Cardiac septum (tissue), 1 donor: Measurements from ENCODE around the gene COL26A1. TPM values are rescaled to one million over a fixed set of nuclear protein-coding genes. Genes with fewer than 3 reads are reported as not detected.

Experiments
- DNase-seq: peaks from one replicate; pipeline ENCODE4 v3.0.0-alpha.2; 2020; ENCODE audit warnings: low spot score
- intact Hi-C: fragments of 100-400 bp; cut with DNase I; formaldehyde crosslinking; loops from one replicate; pipeline ENCODE4 v1.14.0; 2022
- total RNA-seq: library from RNA; stranded (reverse); fragmentation: NEBNext Ultra II Directional; extraction: Animal tissue kit (Norgen Biotek cat#: 25700); gene quantifications from one replicate; pipeline ENCODE4 v1.2.1, GENCODE V29; 2021
- donor health status: DM: no; HTN: no; CAD: no.

COL26A1 gene
- total RNA-seq, 1 donor from 2014 or later: not detected

DNA sequence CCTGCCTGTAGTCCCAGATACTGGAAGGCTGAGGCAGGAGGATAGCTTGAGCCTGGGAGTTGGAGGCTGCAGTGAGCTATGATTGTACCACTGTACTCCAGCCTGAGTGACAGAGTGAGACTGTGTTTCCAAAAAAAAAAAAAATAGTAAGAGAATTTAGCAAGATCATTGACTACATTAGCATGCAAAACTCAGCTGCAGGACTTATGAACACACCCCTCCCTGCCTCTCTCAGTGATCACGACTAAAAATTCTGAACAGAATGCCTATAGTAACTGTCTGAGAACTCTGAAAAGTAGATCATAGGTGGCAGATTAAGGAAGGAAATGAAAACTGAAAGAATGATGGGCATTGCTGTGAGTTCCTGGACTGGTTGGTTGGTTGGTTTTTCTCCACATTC is 215.9 kb downstream of the COL26A1 start:
- no peak for DNase-seq
- intact Hi-C loops: no loop called here

DNA sequence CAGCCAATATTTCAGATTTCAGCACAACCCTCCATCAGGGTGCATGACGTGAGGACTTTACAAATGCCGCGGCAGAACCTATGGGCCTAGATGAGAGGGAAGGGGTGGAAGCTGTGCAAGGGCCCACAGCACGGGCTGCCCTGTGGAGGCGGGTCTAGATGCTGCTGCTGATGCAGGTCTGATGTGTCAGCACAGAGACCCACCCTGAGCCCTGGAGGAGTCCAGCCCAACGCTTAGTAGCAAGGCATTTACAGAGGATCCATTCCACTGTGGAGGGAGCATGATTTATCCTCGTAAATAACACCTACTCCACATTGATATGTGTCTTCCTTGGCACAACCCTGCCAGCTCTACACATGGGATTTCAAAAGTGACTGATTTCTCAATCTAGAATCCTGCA is 217.9 kb downstream of the COL26A1 start:
- intact Hi-C loops: no loop called here

DNA sequence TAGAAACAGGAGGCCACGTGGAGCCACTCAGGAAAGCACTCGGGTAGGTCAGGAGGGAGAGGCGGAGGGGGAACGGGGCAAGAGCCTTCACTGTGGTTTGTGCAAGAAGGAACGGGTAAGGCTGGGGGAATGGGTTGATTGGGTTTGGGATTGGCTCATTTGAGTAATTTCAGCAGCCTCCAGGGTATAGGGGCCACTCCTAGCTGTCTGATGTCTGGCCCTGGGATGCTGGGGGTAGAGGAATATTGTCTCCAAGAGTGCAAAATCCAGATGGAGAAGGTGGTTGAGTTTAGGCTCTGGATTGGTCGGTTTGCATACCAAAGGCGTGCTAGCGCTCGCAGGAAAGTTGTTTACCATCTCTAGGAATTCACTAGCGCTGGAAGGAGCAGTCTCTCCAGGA is 219.2 kb downstream of the COL26A1 start:
- peak; percentile 22 for DNase-seq
- intact Hi-C loops: no loop called here

More for the DNA sequence above, 217.9 kb downstream of the COL26A1 start:
- no peak for DNase-seq

DNA sequence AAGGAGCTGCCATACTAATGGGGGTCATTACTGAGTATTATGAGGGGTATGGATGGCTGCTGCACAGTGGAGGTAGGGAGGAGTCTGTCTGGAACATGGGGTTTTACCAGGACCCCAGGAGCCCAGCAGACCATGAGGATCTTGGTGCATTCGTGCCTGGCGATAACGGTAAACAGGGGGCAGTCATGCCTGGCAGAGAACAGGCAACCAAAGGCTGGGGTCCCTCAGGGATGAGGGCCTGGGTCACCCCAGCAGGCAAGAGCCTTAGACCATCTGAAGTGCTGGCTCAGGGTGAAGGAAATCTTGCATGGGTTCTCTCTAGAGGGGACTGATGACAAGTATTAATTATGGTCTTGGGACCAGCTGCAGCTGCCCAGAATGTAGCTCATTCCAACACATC is 220.3 kb downstream of the COL26A1 start:
- intact Hi-C loops: no loop called here
- DNase-seq: peak; percentile 46

DNA sequence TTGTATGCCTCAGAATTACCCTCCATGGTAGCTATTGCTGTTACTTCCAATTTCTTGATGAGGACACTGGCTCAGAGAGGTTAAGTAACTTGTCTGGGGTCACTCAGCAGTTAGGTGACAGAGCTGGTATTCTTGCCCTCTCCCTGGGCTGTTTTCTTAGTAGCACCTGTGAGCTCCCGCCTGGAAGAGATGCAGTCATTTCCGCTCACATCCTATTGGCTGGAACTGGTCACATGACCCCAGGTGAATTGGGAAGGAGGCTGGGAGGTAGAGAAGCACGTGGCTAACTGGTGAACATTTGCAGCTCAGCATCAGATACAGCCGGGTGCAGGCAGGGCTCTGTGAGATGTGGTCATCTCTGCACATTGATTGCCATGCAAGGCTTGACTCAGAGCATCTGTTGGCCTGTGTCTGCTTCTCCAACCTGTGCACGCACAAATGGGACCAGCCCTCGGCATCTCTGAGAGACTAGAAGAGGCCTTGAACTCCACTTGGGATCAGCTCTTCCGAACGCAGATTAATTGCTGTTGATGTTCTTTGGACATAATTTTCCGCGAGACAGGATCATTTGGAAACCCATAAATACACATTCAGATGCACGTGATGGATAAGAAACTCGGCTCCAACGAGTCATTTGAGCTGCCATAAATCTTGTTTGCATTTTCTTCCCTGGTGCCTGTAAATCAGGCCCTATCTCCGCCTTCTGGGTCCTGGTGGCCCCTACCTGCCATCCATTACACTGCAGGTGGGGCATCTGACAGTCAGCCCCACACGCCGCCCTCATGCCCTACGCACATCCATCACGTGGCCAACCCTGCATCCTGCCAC is 223.6 kb downstream of the COL26A1 start:
- DNase-seq: peak; percentile 69
- intact Hi-C loops: no loop called here

DNA sequence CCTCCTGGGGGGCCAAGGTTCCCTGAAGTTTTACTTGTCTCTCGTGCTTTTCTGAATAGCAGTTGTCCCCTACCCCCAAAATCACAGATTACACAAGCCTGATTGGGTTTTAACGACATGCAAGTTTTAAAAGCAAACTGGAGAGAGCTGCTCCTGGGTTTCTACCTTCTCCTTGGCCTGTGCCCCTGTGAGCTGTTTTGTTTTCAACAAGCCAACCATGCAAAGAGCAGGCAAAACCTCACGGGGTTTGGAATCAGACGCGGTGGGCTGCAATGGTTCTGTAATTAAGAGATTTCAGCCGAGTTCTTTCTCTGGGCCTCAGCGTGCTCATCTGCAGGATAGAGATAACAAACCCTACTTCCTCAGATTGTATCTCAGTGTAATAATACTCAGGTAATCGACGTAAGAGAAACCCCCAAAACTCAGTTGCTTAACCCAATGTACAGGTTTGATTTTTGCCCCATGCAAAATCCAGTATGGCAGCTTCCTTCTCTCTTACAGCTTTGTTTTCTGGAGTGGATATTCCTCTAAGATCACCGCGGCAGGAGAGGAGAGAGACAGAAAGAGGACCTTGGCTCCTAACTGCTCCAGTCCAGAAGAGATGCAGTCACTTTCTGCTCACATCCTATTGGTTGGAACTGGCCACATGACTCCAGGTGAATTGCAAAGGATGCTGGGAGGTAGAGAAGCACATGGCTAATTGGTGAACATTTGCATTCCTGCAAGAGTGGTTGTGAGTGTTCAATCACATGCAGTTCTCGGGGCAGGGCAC is 224.4 kb downstream of the COL26A1 start:
- DNase-seq: peak; percentile 15
- intact Hi-C loops: no loop called here

DNA sequence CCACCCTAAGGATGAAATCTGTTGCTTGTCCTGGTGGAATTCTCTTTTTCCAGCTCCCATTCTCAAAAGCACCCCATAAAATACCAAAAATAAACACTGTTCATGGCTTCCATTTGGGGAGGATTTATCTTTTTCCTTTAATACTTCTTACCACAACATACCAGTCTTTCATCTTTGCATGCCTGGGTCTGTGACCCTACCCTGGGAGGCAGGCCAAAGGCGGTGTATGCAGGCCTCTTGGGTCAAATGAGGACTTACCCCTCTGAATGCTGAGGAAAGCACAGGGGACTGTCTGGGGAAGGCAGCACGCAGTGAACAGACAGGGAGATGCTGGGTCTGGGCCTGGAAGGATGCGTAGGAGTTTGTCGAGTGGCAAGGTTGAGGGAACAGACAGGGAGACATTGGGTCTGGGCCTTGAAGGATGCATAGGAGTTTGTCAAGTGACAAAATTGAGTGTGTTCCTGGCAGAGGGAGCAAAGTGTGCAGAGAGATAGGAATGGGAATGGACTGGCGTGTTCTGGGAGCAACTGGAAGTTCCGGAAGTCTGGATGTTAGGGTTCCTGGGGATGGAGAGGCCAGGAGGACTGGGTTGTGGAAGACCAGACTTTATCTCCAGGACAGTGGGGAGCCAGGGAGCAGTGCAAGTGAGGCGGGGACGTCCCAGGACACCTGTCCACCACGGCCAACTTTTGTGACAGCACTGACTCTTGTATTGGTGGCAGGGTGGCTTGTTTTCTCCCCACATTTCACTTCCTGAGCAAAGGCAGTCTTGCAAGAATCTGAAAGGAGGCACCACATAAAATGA is 225.7 kb downstream of the COL26A1 start:
- DNase-seq: peak; percentile 46
- intact Hi-C loops: no loop called here

DNA sequence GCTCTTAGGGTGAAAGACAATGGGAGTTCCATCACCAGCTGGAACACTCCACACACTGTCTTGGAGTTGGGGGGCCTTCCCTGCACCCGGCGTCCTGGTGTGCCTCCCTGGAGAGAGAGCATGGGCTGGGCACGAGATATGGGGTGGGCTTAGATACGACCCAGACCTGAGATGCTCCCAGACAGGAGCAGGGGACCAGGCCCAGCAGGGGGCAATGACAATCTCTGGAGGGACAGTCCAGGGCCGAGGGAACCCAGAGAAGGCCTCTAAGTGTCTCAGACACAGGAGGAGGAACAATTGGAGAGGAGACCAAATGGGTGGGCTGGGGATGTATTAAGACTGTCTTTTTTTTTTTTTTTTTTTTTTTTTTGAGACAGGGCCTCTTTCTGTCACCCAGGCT is 226.4 kb downstream of the COL26A1 start:
- intact Hi-C loops: no loop called here
- peak; percentile 47 for DNase-seq

DNA sequence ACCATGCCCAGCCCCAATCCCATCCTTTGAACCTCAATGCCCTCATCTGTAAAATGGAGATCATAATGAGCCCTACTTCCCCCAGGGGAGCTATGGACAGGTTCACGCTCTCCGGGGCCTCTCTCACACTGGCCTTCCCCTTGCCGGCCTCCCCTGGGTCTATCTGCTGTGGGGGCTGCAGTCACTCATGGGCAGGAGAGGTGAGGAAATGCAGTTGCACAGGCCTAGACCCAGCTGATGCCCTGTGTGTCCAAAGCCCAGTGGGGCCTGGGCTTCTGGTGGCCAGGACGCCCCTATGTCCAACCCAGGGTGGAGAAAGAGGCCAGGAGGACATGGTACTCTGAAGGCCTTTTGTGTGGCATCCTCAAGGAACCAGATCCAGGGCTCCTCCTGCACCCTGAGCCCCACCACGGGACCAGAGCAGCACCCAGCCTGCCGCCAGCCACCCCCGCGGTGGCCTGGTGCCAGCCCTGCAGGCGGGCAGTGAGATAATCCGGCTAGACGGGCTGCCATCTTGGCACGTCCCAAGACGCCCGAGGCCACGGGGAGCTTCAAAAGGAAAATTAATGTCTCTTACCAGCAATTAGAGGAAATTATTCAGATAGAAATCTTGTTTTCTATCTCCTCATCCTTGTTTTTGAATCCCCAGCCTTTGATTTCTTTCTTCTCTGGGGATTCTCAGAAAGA is 227.4 kb downstream of the COL26A1 start:
- intact Hi-C loops: no loop called here
- DNase-seq: no peak

DNA sequence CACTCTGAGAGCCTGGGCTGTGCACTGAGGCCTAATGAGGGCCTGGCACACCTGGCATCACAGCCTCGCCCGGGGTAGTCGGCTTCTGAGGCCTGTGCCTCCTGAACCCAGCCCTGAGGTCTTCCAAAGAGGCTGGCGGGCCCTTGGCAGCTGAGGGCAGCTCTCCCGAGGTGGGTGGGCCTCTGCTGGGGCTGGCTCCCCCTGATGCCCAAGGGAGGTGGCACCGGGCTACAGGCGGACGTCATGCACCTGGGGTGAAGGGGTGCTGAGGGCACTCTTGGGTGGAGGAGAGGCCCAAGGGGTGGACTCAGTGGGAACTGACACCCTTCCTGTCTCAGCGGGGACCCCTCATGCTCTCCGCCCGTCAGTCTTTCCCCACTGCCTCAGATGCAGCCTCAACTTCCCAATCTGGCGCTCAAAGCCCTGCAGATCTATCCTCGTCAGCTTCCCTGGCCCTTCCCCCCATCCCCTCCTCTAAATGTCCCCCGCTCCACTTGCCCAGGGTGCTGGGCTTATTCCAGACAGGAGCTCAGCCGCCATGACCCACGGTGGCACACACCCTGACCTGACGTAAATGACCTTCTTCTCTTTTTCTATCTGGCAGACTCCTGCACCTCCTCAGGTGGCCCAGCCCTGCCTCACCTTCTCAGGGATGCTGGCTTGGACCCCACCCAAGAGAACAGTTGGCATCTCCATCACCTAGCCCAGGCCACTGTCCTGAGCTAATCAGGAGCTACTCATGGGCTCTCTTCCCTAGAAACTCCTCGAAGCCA is 228.2 kb downstream of the COL26A1 start:
- intact Hi-C loops: no loop called here
- DNase-seq: no peak

DNA sequence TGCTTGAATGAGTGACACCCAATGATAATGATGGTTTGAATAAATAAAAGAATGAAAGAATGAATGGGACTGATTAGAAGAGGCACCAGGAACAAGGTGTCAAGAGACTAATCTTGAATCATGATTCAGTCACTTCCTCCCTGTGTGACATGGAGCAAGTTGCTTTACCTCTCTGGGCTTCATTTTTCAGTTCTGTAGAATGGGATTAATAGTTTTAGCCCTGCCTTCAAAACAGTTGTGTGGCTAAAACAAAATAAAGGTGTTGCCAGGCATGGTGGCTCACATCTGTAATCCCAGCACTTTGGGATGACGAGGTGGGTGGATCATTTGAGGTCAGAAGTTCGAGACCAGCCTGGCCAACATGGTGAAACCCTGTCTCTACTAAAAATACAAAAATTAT is 228.8 kb downstream of the COL26A1 start:
- intact Hi-C loops: no loop called here
- no peak for DNase-seq

DNA sequence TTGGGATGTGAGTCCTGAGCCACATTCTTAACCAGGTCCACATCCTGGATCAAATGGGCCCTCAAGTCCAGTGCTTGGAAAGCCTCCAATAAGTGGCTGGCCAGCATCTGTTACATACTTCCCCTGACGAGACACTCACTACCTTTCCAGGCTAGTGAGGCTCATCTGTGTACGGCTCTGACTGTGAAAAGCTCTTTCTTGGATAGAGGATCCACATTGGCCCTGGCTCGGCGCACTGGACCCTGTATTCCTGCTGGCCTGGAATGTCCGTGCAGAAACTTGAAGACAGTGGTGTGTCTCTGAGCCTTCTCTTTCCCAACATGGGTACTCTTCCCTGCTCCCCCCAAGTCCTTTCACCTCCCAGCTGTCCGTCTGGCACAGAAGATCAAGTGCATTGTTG is 230.9 kb downstream of the COL26A1 start:
- DNase-seq: no peak
- intact Hi-C loops: no loop called here

DNA sequence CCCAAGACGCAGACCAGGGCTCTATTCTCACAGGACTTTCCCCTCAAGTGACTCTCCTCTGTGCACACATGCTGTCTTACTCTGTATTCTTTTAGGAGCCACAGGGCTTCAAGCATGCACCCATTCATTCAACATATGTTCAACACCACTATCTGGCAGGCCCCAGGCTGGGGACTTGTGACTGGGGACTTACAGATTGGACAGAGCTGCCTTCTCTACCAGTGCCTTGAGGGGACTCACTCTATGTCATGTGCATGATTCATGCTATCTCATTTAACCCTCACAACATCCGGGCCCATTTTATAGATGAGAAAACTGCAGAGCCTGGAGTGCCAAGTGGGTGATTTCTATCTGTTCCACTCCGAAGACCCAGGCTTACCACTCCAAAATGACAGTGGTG is 232.1 kb downstream of the COL26A1 start:
- DNase-seq: peak; percentile 26
- intact Hi-C loops: no loop called here

DNA sequence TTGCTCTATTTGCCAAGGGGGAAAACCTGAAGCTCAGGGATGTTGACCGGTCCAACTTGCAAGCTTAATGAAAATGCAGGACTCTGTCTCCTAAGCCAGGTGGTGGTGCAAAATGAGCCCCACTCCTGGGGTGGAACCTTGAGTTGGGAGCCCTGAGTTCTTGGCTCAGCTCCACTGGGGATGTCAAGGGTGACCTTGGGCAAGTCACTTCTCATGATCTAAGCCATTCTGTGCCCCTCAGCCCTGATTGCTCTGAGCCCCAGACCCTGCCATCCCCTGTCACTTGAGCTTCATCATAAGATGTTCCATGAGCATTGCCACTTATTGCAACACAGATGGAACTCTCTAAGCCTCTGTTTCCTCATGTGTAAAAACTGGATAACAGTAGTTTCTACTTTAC is 232.6 kb downstream of the COL26A1 start:
- peak; percentile 27 for DNase-seq
- intact Hi-C loops: no loop called here

DNA sequence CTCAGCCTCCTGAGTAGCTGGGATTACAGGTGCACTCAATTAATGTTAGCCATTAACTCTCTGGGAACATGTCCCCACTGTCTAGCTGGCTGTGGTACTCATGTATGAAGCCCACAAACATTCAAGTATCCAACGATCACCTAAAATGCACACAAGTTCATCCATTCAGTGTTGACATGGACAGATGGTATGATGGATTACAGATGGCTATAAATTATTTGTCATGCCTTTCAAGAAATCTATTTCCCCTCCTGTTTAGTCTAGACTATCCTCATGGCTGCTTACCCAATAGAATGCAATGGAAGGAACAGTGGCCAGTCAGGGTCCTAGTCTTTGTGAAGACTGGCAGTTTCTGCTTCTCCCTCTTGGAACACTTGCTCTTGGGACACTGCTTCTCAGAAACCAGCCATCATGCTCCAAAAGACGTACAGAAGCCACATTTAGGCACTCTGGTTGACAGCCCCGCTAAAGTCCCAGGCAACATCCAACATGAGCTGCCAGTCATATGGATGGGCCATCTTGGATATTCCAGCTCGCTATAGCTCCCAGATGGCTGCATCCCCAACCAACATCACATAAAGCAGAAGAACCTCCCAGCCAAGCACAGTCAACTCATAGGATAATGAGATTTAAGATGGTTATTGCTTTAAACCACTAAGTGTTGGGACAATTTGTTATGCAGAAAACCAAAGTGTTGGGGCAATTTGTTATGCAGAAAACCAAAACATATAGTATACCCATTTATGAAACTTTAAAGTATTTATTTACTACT is 233.3 kb downstream of the COL26A1 start:
- intact Hi-C loops: no loop called here
- DNase-seq: peak; percentile 38

DNA sequence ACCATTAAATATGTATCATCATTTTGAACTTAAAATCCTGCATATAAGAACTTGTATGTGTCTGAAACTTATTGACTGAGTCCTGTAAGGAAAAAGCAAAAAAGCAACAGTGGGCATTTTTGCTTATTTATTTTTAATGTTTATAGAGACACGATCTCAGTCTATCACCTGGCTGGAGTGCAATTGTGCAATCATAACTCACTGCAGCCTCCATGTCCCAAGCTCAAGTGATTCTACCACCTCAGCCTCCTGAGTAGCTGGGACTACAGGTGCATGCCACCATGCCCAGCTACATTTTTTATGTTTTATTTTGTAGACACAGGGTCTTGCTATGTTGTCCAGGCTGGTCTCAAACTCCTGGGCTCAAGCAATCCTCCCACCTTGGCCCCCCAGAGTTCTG is 234.2 kb downstream of the COL26A1 start:
- no peak for DNase-seq
- intact Hi-C loops: no loop called here

DNA sequence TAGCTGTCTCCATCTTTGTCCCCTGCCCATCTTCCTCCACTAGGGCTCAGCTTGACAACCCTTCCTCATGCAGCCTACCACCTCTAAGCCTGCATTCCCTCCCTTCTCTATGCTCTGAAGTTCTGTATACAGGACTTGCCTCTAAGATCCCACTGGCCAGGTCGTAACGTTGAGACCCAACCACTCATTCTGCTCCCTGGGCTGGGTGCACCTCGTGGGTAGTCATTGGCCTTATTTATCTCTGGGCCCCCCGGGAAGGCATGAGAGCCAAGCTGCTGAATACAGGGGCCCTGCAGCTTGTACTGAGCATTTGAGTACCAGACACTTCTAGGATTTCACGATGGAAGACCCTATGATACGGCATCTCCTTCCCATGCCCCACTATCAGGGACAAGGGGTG is 235.3 kb downstream of the COL26A1 start:
- intact Hi-C loops: no loop called here
- no peak for DNase-seq

DNA sequence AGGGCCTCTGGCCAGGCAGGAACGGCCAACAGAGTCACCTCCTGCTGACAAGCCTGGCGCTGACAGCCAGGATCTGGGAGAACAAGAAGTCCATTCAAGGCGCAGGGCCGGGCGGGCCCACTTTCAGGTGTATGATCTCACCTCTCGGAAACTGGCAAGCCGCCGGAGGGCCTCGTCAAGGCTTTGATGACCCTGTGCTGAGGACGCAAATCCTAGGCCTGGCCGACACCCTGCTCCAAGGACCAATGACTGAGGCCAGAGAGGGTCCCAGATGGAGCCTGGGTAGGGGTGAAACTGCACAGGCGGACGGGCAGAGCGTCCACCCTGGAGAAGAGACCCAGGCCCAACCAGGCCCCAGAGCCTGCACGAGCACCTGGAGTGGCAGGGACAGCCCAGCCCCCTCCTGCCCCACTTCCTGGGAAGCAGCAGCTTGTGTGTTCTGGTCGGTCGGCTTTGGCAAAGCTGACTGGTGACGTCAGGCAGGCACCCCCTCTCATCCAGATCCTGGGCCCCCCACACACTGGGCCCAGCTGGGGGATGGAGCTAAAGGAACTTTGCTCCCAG is 235.8 kb downstream of the COL26A1 start:
- intact Hi-C loops: no loop called here
- no peak for DNase-seq
